Activated CD4-positive, alpha-beta T cell treated with anti-CD3 and anti-CD28 coated beads for 48 hours (primary cell): Measurements from ENCODE around the gene PLB1.
A peak's percentile ranks its signal among the peaks of the same experiment; 100 is the strongest.
"Not testable (repeated sequence)": the region's sequence is repeated elsewhere in the genome, so short reads cannot be mapped to it uniquely, and the experiment has no call there.

Experiments used
- DNase-seq: peaks from one replicate; pipeline ENCODE4 v3.0.0-alpha.2; 2020

Gene PLB1

DNA sequence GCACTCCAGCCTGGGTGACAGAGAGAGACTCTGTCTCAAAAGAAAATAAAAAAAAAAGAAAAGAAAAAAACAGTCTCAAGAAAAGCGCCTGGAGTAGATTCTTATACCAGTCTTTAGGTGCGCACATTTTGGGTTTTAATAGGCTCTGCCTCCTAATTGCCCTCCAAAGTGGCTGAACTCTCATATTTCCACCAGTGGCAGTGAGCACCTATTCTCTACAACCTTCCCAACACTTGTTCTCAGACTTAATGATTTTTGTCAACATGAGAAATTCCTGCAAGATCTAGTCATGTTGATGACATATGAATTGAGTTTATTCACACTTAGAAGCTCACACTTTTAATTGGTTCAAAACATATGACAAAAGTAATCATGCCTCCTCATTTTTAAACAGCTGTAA is 39.0 kb downstream of the PLB1 start:
- DNase-seq, result no peak

DNA sequence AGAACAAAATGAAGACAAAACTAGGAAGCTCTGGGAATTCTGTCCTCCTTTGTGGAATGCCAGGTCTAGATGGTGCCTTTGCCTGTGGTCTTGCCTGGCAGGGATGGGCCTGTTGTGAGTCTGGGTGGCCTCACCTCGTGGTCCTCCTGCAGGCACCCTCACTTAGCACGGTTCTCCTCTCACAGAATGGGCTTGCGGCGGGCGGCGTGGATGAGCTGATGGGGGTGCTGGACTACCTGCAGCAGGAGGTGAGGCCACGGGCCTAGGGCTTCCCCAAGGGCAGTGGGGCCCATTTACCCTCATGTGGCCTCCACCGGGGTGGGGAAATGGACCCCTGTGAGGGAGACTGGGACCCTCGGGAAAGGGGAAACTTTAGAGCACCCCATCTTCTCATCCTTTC is 42.3 kb downstream of the PLB1 start:
- no peak for DNase-seq

DNA sequence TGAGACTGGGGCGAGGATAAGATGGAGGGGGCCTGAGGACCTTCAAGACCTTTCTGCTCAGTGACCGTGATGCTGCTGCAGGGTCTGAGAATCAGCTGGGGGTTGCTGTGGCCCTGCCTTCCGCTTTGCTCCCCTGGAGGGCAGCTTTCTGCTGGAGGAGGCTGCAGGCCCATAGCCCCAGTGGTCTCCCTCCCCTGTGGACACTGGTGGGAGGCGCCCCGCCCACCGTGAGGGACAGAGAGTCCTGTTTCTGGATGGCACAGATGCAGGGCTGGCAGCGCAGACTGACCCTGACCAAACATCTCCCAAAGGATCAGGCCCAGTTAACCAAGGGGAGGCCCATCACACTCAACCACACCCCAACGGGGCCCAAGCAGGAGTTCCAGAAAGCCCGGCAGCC is 42.8 kb downstream of the PLB1 start:
- no peak for DNase-seq

DNA sequence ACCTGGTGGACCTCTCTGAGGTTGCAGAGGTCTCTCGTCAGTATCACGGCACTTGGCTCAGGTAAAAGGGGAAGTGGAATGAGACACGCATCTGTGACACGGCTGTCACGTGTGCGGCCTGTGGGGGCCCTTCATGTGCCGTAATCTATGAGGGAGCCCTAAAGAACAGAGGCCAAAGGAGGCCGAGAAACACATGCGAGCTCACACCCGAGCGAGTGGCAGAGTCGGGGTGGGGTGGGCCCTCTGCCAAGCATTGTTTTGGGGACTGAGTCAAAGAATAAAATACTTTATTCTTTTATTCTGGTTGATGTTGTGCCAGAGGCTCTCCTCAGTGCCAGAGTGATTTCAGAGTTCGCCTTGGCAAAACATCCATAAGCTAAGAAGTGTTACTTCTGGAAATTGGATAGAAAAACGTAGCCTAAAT is 43.3 kb downstream of the PLB1 start:
- DNase-seq, result no peak

DNA sequence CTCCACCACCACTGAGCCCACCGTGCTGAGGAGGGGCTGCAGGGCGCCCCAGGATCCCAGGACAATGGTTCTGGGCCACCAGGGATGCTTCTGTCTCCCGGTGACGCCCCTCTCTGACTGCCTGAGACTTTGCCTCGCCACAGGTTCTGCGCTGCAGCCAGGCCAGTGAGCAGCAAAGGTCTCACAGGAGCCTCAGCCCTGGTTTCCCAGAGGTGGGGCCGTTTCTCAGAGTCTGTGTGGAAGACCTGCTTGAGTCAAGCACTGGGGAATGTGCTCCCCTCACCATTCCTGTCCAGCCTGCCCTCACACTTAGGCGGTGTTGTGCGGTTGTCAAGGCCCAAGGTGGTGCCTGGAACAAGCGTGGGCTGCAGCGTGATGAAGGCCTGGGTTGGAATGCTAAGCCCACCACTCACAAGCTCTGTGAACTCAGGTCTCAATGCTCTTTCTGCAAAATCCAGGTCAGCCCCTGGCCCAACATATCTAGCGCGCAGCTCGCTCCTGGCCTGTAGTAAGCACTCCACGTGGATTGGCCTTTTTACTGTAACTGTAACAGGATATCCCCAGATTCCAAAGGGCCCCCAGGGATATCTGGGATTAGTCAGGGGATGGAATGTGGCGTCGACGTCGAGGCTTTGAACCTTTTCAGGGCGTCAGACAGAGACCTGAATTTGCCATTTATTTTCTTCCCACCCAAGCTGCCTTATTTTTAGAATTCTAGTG is 47.6 kb downstream of the PLB1 start:
- DNase-seq, result no peak

DNA sequence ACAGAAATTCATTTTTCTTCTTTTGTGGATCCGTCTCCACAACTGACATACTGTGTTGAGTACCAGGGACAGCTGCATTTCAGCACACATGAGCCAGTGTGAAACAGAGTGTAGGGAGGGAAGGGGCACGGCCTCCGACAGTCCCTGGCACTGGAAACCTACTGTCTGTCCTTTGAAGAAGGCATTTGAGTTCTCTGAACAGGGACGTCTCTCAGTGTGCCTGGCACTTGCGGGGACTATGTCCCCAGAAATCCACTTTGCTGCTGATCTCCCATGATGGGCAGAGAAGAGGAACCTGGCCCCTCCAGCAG is 48.1 kb downstream of the PLB1 start:
- DNase-seq, result no peak

DNA sequence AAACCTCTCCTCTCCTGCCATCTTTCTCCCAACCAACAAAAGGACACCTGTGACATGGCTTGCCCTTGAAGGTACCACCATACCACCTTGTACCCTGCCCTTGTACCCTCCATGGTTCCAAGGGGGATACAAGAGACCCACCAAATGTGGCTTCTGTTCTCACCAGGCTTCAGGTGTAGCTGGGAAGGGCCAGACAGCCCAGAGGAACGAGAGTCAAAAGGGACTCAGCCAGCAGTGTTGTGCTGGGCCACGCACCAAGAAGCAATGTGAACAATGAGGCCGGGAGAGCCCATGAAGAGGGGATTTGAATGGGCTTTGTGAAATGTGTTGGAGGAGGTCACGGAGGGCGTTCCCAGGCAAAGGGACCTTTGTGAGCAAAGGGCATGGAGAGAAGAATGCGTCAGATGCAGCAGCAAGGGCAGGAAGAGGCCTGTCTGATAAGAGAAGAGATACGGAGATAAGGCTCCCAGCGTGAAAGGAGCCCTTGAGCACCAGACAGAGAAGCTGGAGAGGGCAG is 48.6 kb downstream of the PLB1 start:
- DNase-seq, result no peak

DNA sequence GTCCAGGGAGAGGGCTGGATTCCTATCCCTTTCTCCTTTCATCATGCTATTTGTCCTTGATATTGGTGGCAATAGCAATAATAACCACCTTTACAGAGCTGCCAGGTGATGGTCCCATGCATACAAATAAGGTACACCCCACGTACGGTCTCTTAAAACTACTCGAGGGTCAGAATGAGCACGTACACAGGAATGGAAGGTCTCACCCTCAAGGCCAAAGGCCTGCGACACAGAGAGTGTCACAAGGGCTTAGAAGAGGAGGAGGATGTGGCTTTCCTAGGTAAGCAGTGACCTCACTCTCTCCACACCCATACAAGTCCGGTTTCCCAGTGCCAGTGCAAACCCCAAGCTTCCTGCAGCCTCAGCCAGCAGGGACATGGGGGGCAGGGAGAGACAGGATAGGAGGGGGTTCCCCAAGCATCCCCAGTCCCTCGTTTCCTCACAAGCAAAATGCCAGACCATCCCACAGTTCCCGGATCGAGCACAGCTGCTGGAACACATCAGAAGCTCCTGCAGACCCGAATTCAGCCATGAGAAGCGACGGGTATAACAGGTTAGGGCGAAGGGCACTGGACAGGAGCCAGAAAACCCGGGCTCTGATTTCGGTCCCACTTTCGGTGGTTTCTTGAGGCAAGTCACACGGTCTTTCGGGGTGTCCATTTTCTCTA is 49.2 kb downstream of the PLB1 start:
- DNase-seq, result peak; percentile 20

DNA sequence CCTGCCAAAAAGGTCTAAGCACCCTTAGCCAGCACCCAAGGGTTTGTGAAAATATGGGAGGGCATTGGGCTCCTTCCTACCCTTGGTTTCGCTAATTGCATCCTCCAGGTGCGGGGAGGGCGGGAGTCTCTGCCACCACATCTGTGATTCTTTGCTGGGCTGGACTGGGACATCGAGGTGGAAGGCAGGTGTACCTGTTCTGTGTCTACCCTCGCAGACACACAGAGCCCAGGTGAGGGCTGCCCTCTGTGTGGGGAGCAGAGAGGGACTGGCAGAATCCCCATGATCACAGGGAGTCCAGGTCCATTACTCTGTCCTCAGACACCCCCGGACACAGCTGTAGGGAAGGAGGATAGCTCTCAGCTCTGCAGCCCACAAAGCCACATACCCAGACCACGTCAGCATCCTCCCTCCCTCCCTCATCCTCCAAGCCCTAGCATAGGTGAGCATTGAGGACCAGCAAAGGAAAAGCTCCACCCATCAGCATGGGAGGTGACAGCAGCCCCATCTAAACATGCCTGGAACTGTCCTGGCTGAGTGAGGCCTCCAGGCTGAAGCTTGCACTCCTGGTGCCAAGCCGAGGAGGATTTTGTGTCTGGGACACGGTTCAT is 49.8 kb downstream of the PLB1 start:
- DNase-seq, result peak; percentile 30

DNA sequence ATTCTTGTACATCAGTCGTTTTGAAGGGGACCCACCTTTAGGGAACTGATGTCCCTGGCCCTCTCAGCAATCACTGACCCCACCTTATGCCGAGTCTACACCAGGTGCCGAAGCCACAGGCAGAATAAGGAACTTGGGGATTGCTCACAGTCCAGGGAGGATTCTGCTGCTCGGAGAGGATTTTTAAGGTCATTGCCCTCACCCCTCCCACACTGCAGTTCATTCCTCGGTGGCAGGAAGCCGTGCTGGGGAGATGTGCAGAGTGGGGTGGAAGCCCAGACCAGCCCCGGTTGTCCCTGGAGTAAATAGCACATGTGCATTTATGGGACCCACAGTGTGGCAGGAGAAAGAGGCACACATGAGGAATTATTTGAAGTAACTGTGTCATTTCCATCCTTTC is 50.4 kb downstream of the PLB1 start:
- DNase-seq, result no peak

DNA sequence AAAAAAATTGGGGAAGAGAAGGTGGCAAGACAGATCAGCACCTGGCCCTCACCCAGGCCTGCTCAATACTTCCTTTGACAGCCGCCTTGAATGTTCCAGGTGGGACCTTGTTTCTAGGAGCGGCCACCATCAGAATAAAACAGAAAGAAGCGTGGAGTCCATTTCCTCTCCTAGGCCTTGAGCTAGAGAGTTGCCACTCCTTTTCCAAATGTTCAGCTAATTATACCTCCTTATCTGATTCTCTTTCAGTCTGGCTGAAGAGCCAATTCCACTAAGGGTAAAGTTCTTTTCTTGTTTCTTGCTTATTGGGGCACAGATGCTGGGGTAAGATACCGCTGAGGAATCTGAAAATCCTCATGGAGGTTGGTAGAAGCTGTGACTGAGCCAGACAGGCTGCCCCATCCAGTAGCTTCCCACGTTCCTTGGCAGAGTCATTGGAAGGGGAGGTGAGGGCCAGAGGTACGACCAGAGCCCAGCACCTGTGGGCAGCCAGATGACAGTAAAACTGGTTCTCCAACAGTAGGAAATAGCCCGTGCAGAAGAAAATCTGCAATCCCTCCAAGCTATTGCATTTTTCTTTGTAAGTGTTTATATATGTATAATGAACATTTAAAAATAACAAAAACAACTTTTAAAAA is 51.5 kb downstream of the PLB1 start:
- DNase-seq, result no peak

DNA sequence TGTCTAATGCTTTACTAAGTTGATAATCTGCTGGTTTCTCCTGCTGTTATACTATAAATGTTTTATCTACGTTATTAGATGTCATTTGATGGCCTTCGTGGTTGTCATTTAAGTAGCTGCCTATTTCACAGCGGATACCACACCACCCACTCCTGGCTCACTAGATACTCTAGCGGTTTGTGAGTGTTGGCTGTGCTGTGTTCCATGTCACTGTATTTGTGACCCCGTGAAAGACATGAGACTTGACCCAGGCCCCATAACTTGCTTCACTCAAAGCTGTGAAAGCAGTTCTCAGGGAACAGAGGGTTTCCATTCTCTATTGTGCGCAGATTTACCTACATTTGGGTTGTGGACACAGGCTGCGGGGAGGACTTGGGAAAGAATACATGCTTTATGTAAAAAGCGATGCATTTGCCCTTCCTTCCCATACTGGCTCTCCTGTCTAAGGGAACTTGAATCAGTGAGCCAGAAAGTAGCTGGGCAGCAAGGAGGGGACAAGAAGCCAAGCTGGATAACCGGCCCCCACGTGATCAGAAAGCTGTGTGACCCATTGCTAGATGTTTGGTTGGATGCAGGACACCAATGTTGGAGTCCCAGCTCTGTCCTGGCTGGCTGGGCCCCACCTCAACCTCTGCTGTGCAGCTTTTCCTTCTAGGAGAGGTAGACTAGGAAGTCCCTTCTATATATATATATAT is 52.2 kb downstream of the PLB1 start:
- DNase-seq, result no peak

DNA sequence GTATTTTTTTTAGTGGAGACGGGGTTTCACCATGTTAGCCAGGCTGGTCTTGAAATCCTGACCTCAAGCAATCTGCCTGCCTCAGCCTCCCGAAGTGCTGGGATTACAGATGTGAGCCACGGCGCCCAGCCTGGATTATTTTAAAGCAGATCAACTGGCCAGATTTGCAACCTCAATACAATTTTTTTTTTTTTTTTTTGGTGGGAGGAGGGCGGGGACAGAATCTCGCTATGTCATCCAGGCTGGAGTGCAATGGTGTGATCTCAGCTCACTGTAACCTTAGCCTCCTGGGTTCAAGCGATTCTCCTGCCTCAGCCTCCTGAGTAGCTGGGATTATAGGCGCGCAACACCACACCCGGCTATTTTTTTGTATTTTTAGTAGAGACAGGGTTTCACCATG is 54.5 kb downstream of the PLB1 start:
- not testable (repeated sequence) for DNase-seq

DNA sequence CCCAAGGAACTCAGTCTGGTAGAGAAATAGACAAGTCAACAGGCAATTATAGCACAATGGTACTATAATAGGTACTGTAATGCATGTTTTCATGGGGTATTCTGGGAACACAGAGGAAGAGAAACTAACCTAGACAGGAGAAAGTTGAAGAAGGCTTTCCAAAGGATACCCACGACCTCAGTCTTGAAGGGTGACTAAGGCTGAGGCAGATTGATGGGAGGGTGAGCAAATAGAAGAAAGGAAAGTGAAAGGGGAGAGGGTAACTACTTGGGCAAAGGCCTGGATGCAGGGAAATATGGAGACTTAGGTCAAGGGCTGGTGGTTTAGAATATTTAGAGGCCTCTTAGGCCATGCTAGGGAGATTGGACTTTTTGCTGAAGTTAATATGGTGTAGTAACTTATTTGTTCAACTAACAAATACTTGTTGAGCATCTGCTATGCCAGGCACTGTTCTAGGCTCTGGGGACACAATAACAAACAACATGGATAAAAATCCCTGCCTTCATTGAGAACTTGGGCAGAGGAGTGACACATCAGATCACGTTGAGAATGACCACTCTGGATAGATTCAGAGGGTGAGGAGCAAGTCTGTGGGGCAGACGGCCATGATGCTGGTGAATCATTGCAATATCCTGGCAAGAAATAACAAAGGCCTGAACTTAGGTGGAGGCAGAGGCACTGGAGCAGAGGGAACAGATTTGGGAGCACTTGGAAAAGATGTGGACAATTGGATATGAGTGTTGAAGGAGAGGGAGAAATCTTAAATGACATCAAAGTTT is 56.4 kb downstream of the PLB1 start:
- DNase-seq, result no peak

DNA sequence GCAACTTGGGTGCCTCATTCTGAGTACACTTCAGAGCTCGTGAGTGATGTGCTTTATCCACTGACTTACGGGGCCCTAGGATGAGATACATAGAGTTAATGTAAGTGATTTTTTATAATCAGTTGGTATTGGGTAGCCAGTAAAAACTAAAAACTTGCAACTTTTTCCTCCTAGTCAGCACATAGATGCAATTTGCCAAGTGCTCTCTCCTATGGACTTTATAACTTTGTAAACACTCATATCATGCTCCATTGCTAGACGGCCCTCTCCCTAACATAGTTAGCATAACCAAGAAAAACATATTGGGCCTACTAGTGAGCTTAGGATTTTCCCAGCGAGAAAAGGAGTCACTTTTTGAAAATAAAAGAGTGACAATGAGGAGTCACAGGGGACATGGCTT is 60.4 kb downstream of the PLB1 start:
- DNase-seq, result no peak

DNA sequence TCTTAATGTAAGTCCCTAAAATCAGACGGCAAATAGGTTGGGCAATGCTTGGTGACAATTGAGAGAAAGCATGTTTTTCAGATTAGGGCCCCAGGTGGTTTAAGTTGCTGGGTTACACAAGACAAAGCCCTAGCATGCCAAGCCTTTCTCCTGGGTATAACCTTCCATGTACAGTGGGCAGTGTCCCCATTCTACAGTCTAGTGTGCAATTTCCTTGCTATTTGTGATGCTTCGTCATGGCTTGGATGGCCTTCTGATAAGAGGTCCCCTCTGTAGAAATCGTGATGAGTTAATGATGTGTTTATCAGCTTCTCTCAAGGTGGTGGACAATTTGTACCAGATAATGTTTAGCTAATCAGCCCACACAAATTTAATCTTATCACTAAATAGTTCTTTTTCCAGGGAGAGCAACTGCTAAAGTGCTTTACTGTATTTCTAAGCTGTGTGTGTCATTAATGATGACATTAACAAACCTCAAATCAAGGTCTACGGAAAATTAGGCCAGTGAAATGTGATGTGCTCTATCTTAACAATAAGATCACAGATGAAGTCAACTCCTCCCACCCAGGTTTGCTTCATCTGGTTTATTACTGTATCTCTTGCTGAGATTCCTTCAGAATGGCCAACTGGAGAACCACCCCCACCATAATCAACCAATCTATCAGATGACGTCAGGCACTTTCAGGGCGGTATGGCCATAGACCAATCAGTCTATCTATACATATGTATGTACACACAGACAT is 61.7 kb downstream of the PLB1 start:
- no peak for DNase-seq

DNA sequence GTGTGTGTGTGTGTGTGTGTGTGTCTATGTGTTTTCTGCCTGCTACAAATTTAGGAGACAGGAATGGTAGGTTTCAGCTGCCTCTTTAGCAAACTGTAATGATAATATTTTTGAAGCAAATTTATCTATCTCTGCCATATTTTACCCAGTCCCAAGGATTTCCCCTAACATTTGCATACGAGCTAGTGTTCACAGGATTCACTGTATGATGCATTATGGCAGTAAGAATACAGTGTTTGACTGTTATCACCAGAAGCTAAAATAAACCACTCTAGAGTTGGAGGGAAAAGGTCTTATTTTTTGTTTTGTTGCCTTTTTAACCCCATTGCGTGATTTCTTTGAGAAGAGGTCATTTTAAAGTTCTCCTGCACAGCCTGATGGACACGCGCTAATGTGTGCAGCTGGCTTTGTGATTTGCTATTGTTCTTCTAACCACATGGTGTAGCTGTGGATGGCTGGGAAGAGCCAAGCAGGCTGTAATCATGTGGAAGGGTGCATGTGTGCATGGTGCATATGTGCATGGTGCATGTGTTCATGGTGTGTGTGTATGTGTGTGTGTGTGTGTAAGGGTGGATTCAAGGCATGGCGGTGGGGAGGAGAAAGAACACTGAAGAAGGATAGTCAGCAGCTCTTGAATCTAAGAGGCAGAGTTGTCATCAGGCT is 62.4 kb downstream of the PLB1 start:
- no peak for DNase-seq

DNA sequence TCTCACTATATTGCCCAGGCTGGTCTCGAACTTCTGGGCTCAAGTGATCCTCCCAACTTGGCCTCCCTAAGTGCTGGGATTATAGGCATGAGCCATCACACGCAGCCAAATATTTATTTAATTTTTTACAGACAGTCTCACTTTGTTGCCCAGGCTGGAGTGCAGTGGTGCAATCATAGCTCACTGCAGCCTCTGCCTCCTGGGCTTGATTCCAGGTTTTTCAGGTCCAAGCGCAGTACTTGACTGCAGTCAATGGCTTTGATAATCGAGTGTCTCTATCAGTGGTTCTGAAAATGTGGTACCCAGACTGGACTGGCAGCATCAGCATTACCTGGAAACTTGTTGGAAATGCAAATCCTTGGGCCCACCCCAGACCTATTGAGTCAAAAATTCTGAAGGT is 63.1 kb downstream of the PLB1 start:
- no peak for DNase-seq

DNA sequence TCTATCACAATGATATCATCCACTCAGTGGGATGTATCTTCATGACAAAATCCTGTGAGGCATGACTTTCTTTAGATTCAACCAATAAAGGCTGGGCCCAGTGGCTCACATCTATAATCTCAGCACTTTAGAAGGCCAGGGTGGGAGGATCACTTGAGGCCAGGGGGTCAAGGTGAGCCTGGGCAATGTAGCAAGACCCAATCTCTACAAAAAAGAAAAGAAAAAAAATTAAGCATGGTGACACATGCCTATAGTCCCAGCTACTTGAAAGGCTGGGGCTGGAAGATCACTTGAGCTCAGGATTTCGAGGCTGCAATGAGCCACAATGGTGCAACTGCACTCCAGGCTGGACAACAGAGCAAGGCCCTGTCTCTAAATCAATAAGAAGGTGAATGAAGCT is 68.0 kb downstream of the PLB1 start:
- no peak for DNase-seq

DNA sequence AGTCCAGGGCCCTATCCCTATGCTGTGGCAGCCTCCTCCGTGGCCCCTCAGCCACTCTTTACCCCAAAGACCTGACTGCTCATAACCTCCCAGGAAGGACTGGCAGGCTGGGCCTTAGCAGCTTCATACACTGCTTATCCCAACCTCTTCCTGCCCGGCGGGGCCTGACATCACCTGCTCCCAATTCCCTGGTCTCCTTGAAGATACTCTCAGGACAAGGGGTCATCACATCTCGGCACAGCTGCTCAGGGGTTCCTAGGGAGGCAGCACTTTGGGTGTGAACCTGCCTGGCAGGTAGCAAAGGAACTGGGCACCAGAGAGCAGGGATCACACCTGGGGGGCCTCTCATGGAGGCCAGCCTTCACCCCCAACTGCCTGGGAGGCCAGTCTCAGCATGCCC is 68.5 kb downstream of the PLB1 start:
- no peak for DNase-seq

DNA sequence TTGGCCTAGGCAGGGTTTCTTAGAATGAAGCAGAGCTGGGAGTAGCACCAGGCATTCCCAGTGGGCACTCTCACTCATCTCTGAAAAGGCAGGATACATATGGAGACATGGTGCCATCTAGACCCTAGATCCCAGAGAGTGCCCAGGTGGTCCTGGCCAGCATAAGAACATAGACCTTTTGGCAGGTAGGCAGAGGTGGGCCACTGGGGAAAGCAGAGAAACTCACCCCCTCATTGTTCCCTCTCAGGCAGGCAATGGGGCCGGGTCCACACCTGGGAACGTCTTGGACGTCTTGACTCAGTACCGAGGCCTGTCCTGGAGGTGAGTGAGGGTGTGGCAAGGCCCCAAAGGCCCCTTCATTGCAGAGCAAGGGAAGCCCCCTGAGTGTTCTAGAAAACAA is 69.2 kb downstream of the PLB1 start:
- no peak for DNase-seq
